H1 (cell line): Measurements from ENCODE around the gene PRMT3. TPM values are rescaled to one million over a fixed set of nuclear protein-coding genes. Genes with fewer than 3 reads are reported as not detected.

Experiments used
- ASH2L ChIP-seq: fragments of 200-600, 300-600 bp; sonication (generic); IDR thresholded peaks from one replicate; pipeline ENCODE4 v1.7.1; 2017; ENCODE audit warnings: low read length
- BACH1 ChIP-seq: IDR thresholded peaks from 2 replicates; pipeline ENCODE4 v1.6.1; 2012; ENCODE audit warnings: low read length, improper control_type of control experiment
- CTCF ChIP-seq, 3 experiments: IDR thresholded peaks; 1 replicate in 2 of 3; 2 replicates in 1 of 3; pipeline versions ENCODE4 v1.5.1 to v1.6.1; 2011; ENCODE audit warnings: low read length in 3 of 3, mild to moderate bottlenecking in 3 of 3, inconsistent platforms in 2 of 3, low read depth in 1 of 3, moderate library complexity in 1 of 3; ENCODE audit not compliant: insufficient read depth in 1 of 3; ENCODE audit errors: control extremely low read depth in 1 of 3
- E2F6 ChIP-seq: IDR thresholded peaks from 2 replicates; pipeline ENCODE4 v1.6.1; 2012; ENCODE audit warnings: inconsistent platforms
- EGR1 ChIP-seq: IDR thresholded peaks from 2 replicates; pipeline ENCODE4 v1.6.1; 2011; ENCODE audit warnings: low read depth, low read length, borderline replicate concordance
- EZH2 ChIP-seq: fragments of 200-600 bp; sonication (generic); IDR thresholded peaks from 2 replicates; pipeline ENCODE4 v1.7.1; 2012; ENCODE audit warnings: low read depth, mild to moderate bottlenecking, moderate library complexity, low read length, inconsistent platforms; ENCODE audit not compliant: severe bottlenecking
- GTF2F1 ChIP-seq: IDR thresholded peaks from 2 replicates; pipeline ENCODE4 v1.6.1; 2012; ENCODE audit warnings: low read depth, low read length, improper control_type of control experiment, borderline replicate concordance
- JUND ChIP-seq: IDR thresholded peaks from 2 replicates; pipeline ENCODE4 v1.6.1; 2011; ENCODE audit warnings: mild to moderate bottlenecking, improper control_type of control experiment, low read length
- KDM5A ChIP-seq: fragments of 200-600 bp; IDR thresholded peaks from 2 replicates; pipeline ENCODE4 v1.7.1; 2012; ENCODE audit warnings: mild to moderate bottlenecking, low read length, inconsistent platforms, mixed read lengths
- NRF1 ChIP-seq: IDR thresholded peaks from 2 replicates; pipeline ENCODE4 v1.6.1; 2011; ENCODE audit warnings: mild to moderate bottlenecking, low read depth, low read length, improper control_type of control experiment
- POLR2A ChIP-seq, 2 experiments: IDR thresholded peaks; 1 replicate in 1 of 2; 2 replicates in 1 of 2; pipeline ENCODE4 v1.6.1; 2011; ENCODE audit warnings: low read depth in 2 of 2, low read length in 2 of 2, mild to moderate bottlenecking in 2 of 2; ENCODE audit errors: control extremely low read depth in 1 of 2
- RFX5 ChIP-seq: IDR thresholded peaks from 2 replicates; pipeline ENCODE4 v1.6.1; 2011; ENCODE audit warnings: low read depth, low read length, improper control_type of control experiment, borderline replicate concordance
- RXRA ChIP-seq: IDR thresholded peaks from 2 replicates; pipeline ENCODE4 v1.6.1; 2011; ENCODE audit warnings: low read depth, mild to moderate bottlenecking, low read length, moderate library complexity; ENCODE audit not compliant: insufficient read depth
- SAP30 ChIP-seq: fragments of 300-600 bp; sonication (generic); IDR thresholded peaks from 2 replicates; pipeline ENCODE4 v1.7.1; 2012; ENCODE audit warnings: low read length, moderate library complexity, mild to moderate bottlenecking, inconsistent platforms; ENCODE audit not compliant: insufficient read depth, insufficient replicate concordance
- SIRT6 ChIP-seq: IDR thresholded peaks from one replicate; pipeline ENCODE4 v1.7.1; 2012; ENCODE audit warnings: low read length, inconsistent platforms
- SIX5 ChIP-seq: IDR thresholded peaks from 2 replicates; pipeline ENCODE4 v1.6.1; 2011; ENCODE audit warnings: mild to moderate bottlenecking, low read depth, low read length
- SP1 ChIP-seq: IDR thresholded peaks from 2 replicates; pipeline ENCODE4 v1.6.1; 2011; ENCODE audit warnings: low read depth, low read length
- SP2 ChIP-seq: IDR thresholded peaks from 2 replicates; pipeline ENCODE4 v1.6.1; 2012; ENCODE audit warnings: mild to moderate bottlenecking, low read length, inconsistent platforms
- SRF ChIP-seq: IDR thresholded peaks from 2 replicates; pipeline ENCODE4 v1.6.1; 2011; ENCODE audit warnings: mild to moderate bottlenecking, low read depth, low read length, moderate library complexity
- SUZ12 ChIP-seq: fragments of 200-600 bp; sonication (generic); IDR thresholded peaks from 2 replicates; pipeline ENCODE4 v1.6.1; 2012; ENCODE audit warnings: mild to moderate bottlenecking, inconsistent platforms, low read length, moderate library complexity, mixed read lengths
- TAF1 ChIP-seq: IDR thresholded peaks from 2 replicates; pipeline ENCODE4 v1.6.1; 2011; ENCODE audit warnings: mild to moderate bottlenecking, low read depth, low read length
- TCF12 ChIP-seq: IDR thresholded peaks from 2 replicates; pipeline ENCODE4 v1.6.1; 2011; ENCODE audit warnings: low read depth, mild to moderate bottlenecking, low read length
- TEAD4 ChIP-seq: IDR thresholded peaks from 2 replicates; pipeline ENCODE4 v1.6.1; 2012; ENCODE audit warnings: low read depth, low read length, inconsistent platforms, mixed read lengths
- polyA plus RNA-seq, 7 experiments: library from polyadenylated mRNA; depleted of rRNA in 3 of 7; stranded (reverse) in 5 of 7; unstranded in 2 of 7; fragments of >200 nt in 5 of 7; fragments of 200-250 nt in 2 of 7; gene quantifications; 1 replicate in 5 of 7; 2 replicates in 1 of 7; 4 replicates in 1 of 7; pipeline versions ENCODE4 v1.2.1 to v1.2.3, GENCODE V29; 2011 to 2013; ENCODE audit warnings: missing spikeins in 2 of 7, mixed read lengths in 2 of 7
- total RNA-seq: library from RNA; stranded (reverse); fragmentation: NEBNext Ultra II Directional; extraction: Animal tissue kit (Norgen Biotek cat#: 25700); gene quantifications from 2 replicates; pipeline ENCODE4 v1.2.1, GENCODE V29; 2021

The PRMT3 gene
- total and polyA plus RNA-seq, 2 of the 8 experiments (the other 6 are each of a cell fraction or from before 2014, with no cell fraction given), result 11.2 to 26.5 TPM

GRCh38 chr11:20342347-20343141 lies 45.0 kb upstream of the PRMT3 start (continued):
- TF ChIP-seq E2F6 (no peak), ASH2L (peak; percentile 87), TEAD4 (0 out of 2 replicates have a peak, but pooled peaks have one; percentile 25), EGR1 (no peak), EZH2 (no peak), SRF (no peak), GTF2F1 (no peak), BACH1 (no peak), RXRA (no peak), SUZ12 (no peak), CTCF (IDR thresholded peaks at IDR 0.05; ENCODE audit: control extremely low read depth in 1 of 3, insufficient read depth in 1 of 3, low read depth in 1 of 3, low read length in 3 of 3) (no peak), TCF12 (peak; percentile 90), RFX5 (no peak), SP1 (peak; percentile 72), KDM5A (no peak), SIX5 (no peak), POLR2A (IDR thresholded peaks at IDR 0.05; ENCODE audit: control extremely low read depth in 1 of 2, low read depth in 2 of 2, low read length in 2 of 2) (no peak), JUND (no peak), SIRT6 (no peak), TAF1 (no peak), NRF1 (no peak), SAP30 (no peak), SP2 (no peak)
